ENCODE measurements around the gene FBXO11. TPM values are rescaled to one million over a fixed set of nuclear protein-coding genes. Genes with fewer than 3 reads are reported as not detected.

The FBXO11 gene
- total and polyA plus RNA-seq, 11 donors = 19.7 to 52.4 (median 33.2) TPM

- Histone ChIP-seq H3K27me3 (no peaks in the 10 kb centered on the region), H3K36me3 (no peaks in the 10 kb centered on the region), H3K27ac (no peak overlapping the region), H3K9me3 (no peaks in the 10 kb centered on the region), H3K4me3 (no peak overlapping the region), H3K4me1 (no peaks in the 10 kb centered on the region)
- intact Hi-C loops (cut with DNase I) = no loop called here
- ATAC-seq (peak in 1 of 4 donors; percentile 36), DNase-seq (peak in 1 of 5 donors; percentile 31)
- no peak for TF ChIP-seq CTCF (IDR thresholded peaks at IDR 0.05)
- no peak for TF ChIP-seq POLR2A (IDR thresholded peaks at IDR 0.05)
- 50 to 57% (median 53%) methylated on average over 9 of the region's 9 CpGs for WGBS, 4 donors
These were observed 38.9 kb upstream of the FBXO11 start for GRCh38 chr2:47945046-47945781.

GRCh38 chr2:47941936-47942335 lies 35.6 kb upstream of the FBXO11 start:
- intact Hi-C loops (cut with DNase I) = no loop called here
- 66 to 85% (median 84%) methylated on average over 2 of the region's 2 CpGs for WGBS, 4 donors
- no peak for DNase-seq
- Histone ChIP-seq H3K27ac (no peak overlapping the region), H3K4me3 (no peak overlapping the region), H3K9me3 (no peaks in the 10 kb centered on the region), H3K4me1 (no peaks in the 10 kb centered on the region), H3K27me3 (no peaks in the 10 kb centered on the region), H3K36me3 (no peaks in the 10 kb centered on the region)
- TF ChIP-seq CTCF (IDR thresholded peaks at IDR 0.05) (no peak), POLR2A (IDR thresholded peaks at IDR 0.05) (no peak)
- no peak for ATAC-seq

- H3K4me1 ChIP-seq = no peaks in the 10 kb centered on the region
- intact Hi-C loops (cut with DNase I) = no loop called here
- no peak for TF ChIP-seq CTCF (IDR thresholded peaks at IDR 0.05)
- no peak for TF ChIP-seq POLR2A (IDR thresholded peaks at IDR 0.05)
- DNase-seq (no peak), ATAC-seq (no peak)
- 90 to 93% (median 91%) methylated on average over 3 of the region's 3 CpGs for WGBS, 4 donors
- H3K36me3 ChIP-seq = no peaks in the 10 kb centered on the region
- no peak overlapping the region for H3K4me3 ChIP-seq
- no peaks in the 10 kb centered on the region for H3K9me3 ChIP-seq
- no peak overlapping the region for H3K27ac ChIP-seq
- H3K27me3 ChIP-seq = no peaks in the 10 kb centered on the region
These were observed 31.4 kb upstream of the FBXO11 start for GRCh38 chr2:47937677-47938076.

- DNase-seq (no peak), ATAC-seq (no peak)
- intact Hi-C loops (cut with DNase I) = no loop called here
- Histone ChIP-seq H3K4me3 (no peak overlapping the region), H3K4me1 (no peaks in the 10 kb centered on the region), H3K27ac (no peak overlapping the region), H3K27me3 (no peaks in the 10 kb centered on the region), H3K9me3 (peaks cover 0 to 3% (median 0%) of the 10 kb centered on the region in 12 donors), H3K36me3 (no peaks in the 10 kb centered on the region)
- 80 to 87% (median 83%) methylated on average over 4 of the region's 4 CpGs for WGBS, 4 donors
- TF ChIP-seq POLR2A (IDR thresholded peaks at IDR 0.05) = no peak
These were observed 28.8 kb upstream of the FBXO11 start for GRCh38 chr2:47935071-47935470.

- DNase-seq = no peak
- Histone ChIP-seq H3K27me3 (no peaks in the 10 kb centered on the region), H3K4me3 (no peak overlapping the region), H3K27ac (no peak overlapping the region), H3K4me1 (no peaks in the 10 kb centered on the region), H3K9me3 (no peaks in the 10 kb centered on the region), H3K36me3 (no peaks in the 10 kb centered on the region)
- WGBS, 4 donors = 76 to 83% (median 80%) methylated on average over 3 of the region's 3 CpGs
- intact Hi-C loops (cut with DNase I) = loop anchor here in 1 of 10 donors (10.0 kb wide), 1 partner anchor 187 kb away; no protein-coding TSS in a partner anchor
- TF ChIP-seq POLR2A (IDR thresholded peaks at IDR 0.05) = no peak
- no peak for TF ChIP-seq CTCF (IDR thresholded peaks at IDR 0.05)
- no peak for ATAC-seq
These were observed 11.7 kb upstream of the FBXO11 start for GRCh38 chr2:47918043-47918442.

Measured in heart left ventricle (tissue), 16 donors.